ENCODE results near the gene SLC35D3. TPM values are rescaled to one million over a fixed set of nuclear protein-coding genes. Genes with fewer than 3 reads are reported as not detected.
"Not testable (repeated sequence)": the region's sequence is repeated elsewhere in the genome, so short reads cannot be mapped to it uniquely, and the experiment has no call there.

SLC35D3 gene
- total RNA-seq, 2 experiments from 2014 or later: not detected

DNA sequence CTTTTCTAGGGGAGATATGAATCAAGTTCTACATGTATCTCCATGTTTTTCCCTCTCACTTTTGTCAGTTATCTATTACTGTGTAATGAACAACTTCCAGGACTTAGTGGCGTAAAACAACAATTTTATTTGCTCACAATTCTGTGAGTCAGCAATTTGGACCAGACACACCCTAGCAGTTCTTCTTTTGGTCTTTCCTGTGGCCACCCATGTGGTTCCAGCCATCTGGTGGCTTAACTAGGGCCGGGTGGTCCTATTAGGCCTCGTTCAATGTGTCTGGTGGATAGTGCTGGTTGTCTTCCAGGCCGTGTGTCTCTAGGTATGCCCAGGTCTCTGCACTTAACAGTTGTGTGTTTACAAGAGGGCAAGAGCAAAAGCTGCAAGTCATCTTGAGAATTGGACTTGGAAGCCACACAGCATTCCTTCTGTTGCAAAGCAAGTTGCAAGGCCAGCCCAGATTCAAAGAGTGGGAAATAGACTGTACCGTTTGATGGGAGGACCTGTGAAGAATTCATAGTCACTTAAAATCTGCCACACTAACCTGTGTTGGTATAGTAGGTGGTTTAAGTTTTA lies 20.8 kb upstream of the SLC35D3 start:
- H3K27me3 Mint-ChIP-seq: no peaks in the 10 kb centered on the region
- DNase-seq (no peak), ATAC-seq (no peak)
- H3K27ac Mint-ChIP-seq: no peak overlapping the region
- H3K4me3 Mint-ChIP-seq: no peak overlapping the region
- CTCF ChIA-PET: no interaction called here
- peaks cover 16% of the 10 kb centered on the region for H3K36me3 Mint-ChIP-seq
- peaks cover 7% of the 10 kb centered on the region for H3K4me1 Mint-ChIP-seq
- H3K9me3 Mint-ChIP-seq (ENCODE audit: low read depth): no peaks in the 10 kb centered on the region

GRCh38 chr6:136904477-136904876 lies 17.6 kb upstream of the SLC35D3 start:
- H3K27ac Mint-ChIP-seq; ATAC-seq; H3K4me3 Mint-ChIP-seq; H3K27me3 Mint-ChIP-seq; H3K9me3 Mint-ChIP-seq (ENCODE audit: low read depth); H3K4me1 Mint-ChIP-seq; CTCF ChIA-PET; DNase-seq: not testable (repeated sequence)
- H3K36me3 Mint-ChIP-seq: peaks cover 12% of the 10 kb centered on the region

- Mint-ChIP-seq H3K27me3 (peaks cover 14% of the 10 kb centered on the region), H3K4me3 (no peak overlapping the region), H3K9me3 (ENCODE audit: low read depth) (no peaks in the 10 kb centered on the region), H3K4me1 (peaks cover 3% of the 10 kb centered on the region), H3K27ac (no peak overlapping the region), H3K36me3 (peaks cover 8% of the 10 kb centered on the region)
- CTCF ChIA-PET: no interaction called here
- DNase-seq (no peak), ATAC-seq (no peak)
Measured at GRCh38 chr6:136914947-136915346, 7.2 kb upstream of the SLC35D3 start.

DNA sequence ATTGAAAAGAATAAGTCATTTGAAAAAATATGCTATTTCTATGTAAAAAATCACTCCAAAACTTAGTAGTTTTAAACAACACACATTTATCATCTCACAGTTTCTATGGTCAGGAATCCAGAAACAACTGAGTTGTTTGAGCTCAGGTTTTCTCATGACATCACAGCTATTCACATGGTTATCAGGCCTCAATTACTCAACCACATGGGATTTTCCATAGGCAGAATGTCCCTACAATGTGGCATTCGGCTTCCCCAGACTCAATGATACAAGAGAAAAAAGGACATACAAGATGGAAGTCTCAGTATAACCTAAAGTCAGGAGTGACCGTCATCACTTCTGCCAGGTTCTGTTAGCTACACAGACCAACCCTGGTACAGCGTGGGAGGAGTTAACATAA lies 3.4 kb upstream of the SLC35D3 start:
- Mint-ChIP-seq H3K4me3 (no peak overlapping the region), H3K27ac (no peak overlapping the region), H3K9me3 (ENCODE audit: low read depth) (no peaks in the 10 kb centered on the region), H3K4me1 (peaks cover 23% of the 10 kb centered on the region), H3K27me3 (peaks cover 45% of the 10 kb centered on the region), H3K36me3 (no peaks in the 10 kb centered on the region)
- ATAC-seq: no peak
- DNase-seq: no peak
- CTCF ChIA-PET: no interaction called here

GRCh38 chr6:136920216-136920615 lies 1.9 kb upstream of the SLC35D3 start:
- DNase-seq (no peak), ATAC-seq (no peak)
- peaks cover 57% of the 10 kb centered on the region for H3K27me3 Mint-ChIP-seq
- CTCF ChIA-PET: interaction anchor here (0.6 to 1.1 kb wide), 2 partner anchors 17 to 184 kb away, joined by 3 read pairs; no protein-coding TSS in a partner anchor
- no peak overlapping the region for H3K27ac Mint-ChIP-seq
- no peaks in the 10 kb centered on the region for H3K9me3 Mint-ChIP-seq (ENCODE audit: low read depth)
- H3K36me3 Mint-ChIP-seq: no peaks in the 10 kb centered on the region
- H3K4me3 Mint-ChIP-seq: peak overlapping the region; percentile 46
- peaks cover 26% of the 10 kb centered on the region for H3K4me1 Mint-ChIP-seq

DNA sequence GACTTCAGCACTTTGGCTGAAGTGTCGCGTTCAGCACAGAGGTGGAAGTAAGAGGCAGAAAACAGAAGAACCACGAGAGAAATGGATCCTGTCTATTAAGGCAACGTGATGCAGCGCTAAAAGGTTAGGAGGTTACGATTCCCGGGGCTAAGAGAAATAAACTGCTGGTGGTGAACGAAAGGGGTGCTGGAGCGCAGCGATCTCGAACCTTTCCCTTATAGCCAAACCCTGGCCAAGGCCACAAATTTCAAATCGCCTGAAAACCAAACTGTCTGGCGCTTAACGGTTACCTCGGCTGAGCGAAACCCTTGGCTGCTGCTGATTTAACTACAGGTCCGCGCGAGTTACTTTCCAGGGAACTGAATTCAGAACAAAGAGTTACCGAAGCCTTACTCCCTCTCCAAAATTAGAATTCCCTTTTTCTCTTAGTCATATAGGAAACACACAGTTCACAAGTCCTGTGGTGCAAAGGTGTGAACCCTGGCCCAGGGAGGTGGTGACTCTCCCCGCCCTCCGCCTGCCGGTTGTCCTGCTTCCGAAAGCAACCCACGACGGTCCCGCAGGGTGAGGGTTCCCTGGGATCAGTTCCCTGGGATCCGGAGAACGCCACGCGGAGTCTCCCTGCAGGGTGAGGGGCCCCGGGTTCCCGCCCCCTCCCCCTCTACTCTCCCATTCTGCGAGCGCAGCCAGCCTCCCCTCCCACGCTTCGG lies 1.3 kb upstream of the SLC35D3 start:
- peaks cover 60% of the 10 kb centered on the region for H3K27me3 Mint-ChIP-seq
- H3K4me1 Mint-ChIP-seq: peaks cover 26% of the 10 kb centered on the region
- peak; percentile 24 for ATAC-seq
- H3K36me3 Mint-ChIP-seq: no peaks in the 10 kb centered on the region
- H3K9me3 Mint-ChIP-seq (ENCODE audit: low read depth): no peaks in the 10 kb centered on the region
- peak overlapping the region; percentile 46 for H3K4me3 Mint-ChIP-seq
- no peak overlapping the region for H3K27ac Mint-ChIP-seq
- CTCF ChIA-PET: interaction anchor here (1.0 to 2.1 kb wide), 3 partner anchors 77 to 276 kb away, joined by 3 to 9 read pairs (median 3); no protein-coding TSS in a partner anchor
- DNase-seq: no peak

- no peak for DNase-seq
- H3K27ac Mint-ChIP-seq: no peak overlapping the region
- no peaks in the 10 kb centered on the region for H3K36me3 Mint-ChIP-seq
- H3K9me3 Mint-ChIP-seq (ENCODE audit: low read depth): no peaks in the 10 kb centered on the region
- H3K27me3 Mint-ChIP-seq: peaks cover 64% of the 10 kb centered on the region
- CTCF ChIA-PET: interaction anchor here (0.8 to 2.1 kb wide), 4 partner anchors 13 to 277 kb away, joined by 3 to 9 read pairs (median 3); no protein-coding TSS in a partner anchor
- H3K4me3 Mint-ChIP-seq: peak overlapping the region; percentile 46
- peak; percentile 25 for ATAC-seq
- peaks cover 26% of the 10 kb centered on the region for H3K4me1 Mint-ChIP-seq
Measured at GRCh38 chr6:136921381-136921935, 643 bp upstream of the SLC35D3 start.

DNA sequence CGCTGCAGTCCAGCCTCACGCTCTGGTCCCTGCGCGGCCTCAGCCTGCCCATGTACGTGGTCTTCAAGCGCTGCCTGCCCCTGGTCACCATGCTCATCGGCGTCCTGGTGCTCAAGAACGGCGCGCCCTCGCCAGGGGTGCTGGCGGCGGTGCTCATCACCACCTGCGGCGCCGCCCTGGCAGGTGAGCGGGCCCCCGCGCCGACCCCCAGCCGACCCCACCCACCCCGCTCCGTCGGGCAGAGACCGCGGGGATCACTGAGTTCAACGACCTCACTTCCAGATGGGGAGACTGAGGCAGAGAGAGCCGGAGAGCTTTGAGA lies 545 bp downstream of the SLC35D3 start:
- H3K4me1 Mint-ChIP-seq: peaks cover 26% of the 10 kb centered on the region
- peaks cover 64% of the 10 kb centered on the region for H3K27me3 Mint-ChIP-seq
- no peaks in the 10 kb centered on the region for H3K36me3 Mint-ChIP-seq
- no peak for DNase-seq
- no peaks in the 10 kb centered on the region for H3K9me3 Mint-ChIP-seq (ENCODE audit: low read depth)
- no peak overlapping the region for H3K27ac Mint-ChIP-seq
- CTCF ChIA-PET: interaction anchor here (0.6 to 2.1 kb wide), 4 partner anchors 77 to 415 kb away, joined by 3 to 9 read pairs (median 4); no protein-coding TSS in a partner anchor
- ATAC-seq: peak; percentile 17
- H3K4me3 Mint-ChIP-seq: peak overlapping the region; percentile 73

- no peak overlapping the region for H3K27ac Mint-ChIP-seq
- H3K9me3 Mint-ChIP-seq (ENCODE audit: low read depth): no peaks in the 10 kb centered on the region
- CTCF ChIA-PET: interaction anchor here (1.8 to 2.1 kb wide), 2 partner anchors 78 to 278 kb away, joined by 5 to 9 read pairs; no protein-coding TSS in a partner anchor
- H3K4me1 Mint-ChIP-seq: peaks cover 26% of the 10 kb centered on the region
- DNase-seq (no peak), ATAC-seq (no peak)
- peak overlapping the region; percentile 9 for H3K4me3 Mint-ChIP-seq
- H3K36me3 Mint-ChIP-seq: no peaks in the 10 kb centered on the region
- peaks cover 64% of the 10 kb centered on the region for H3K27me3 Mint-ChIP-seq
Measured at GRCh38 chr6:136923116-136923953, 1.2 kb downstream of the SLC35D3 start.

- peaks cover 26% of the 10 kb centered on the region for H3K4me1 Mint-ChIP-seq
- H3K9me3 Mint-ChIP-seq (ENCODE audit: low read depth): no peaks in the 10 kb centered on the region
- no peak for DNase-seq
- ATAC-seq: no peak
- no peak overlapping the region for H3K27ac Mint-ChIP-seq
- H3K36me3 Mint-ChIP-seq: no peaks in the 10 kb centered on the region
- CTCF ChIA-PET: interaction anchor here (1.8 kb wide), 1 partner anchor 78 kb away, joined by 5 read pairs; no protein-coding TSS in a partner anchor
- peak overlapping the region; percentile 9 for H3K4me3 Mint-ChIP-seq
- peaks cover 57% of the 10 kb centered on the region for H3K27me3 Mint-ChIP-seq
Measured at GRCh38 chr6:136923954-136924673, 2.0 kb downstream of the SLC35D3 start.

DNA sequence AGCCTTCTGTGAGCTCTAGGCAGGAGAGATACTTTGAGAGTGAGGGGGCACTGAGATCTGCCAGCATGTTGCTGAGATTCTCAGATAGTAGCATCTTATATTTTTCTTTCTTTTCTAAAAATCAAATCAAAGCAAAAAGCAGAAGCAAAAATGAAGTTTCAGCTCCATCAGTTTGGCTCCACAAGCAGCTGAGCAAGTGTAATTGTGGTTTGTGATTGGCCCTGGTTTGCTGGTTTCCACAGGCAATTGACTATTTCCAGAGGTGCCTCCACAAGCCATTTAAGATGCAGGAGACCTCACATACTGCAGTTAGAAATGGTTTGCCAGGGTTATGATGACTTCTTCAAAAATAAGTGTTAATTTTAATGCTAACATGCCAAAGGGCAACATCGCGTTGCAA lies 4.3 kb downstream of the SLC35D3 start:
- CTCF ChIA-PET: no interaction called here
- no peaks in the 10 kb centered on the region for H3K36me3 Mint-ChIP-seq
- peaks cover 38% of the 10 kb centered on the region for H3K27me3 Mint-ChIP-seq
- no peak overlapping the region for H3K4me3 Mint-ChIP-seq
- no peak for DNase-seq
- peaks cover 10% of the 10 kb centered on the region for H3K4me1 Mint-ChIP-seq
- H3K9me3 Mint-ChIP-seq (ENCODE audit: low read depth): no peaks in the 10 kb centered on the region
- no peak for ATAC-seq
- H3K27ac Mint-ChIP-seq: no peak overlapping the region

DNA sequence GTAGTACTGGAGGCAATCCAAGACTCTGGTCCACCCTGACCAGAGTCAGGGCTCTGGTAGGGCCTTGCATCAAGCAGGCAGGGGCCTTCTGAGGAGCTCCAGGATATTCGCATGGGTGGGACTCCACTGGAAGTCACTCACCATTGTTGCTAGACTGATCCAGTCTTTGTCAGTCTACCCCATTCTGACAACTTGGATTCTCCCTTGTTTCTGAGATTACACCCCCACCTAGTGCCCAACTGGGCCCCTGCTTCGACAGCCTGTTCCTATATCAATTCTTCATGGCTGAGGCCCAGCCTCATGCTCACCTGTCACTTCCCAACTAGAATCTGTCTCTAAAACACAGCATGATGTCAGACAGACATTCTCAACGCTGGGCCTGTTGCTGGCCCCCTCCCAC lies 5.2 kb downstream of the SLC35D3 start:
- Mint-ChIP-seq H3K27me3 (peaks cover 33% of the 10 kb centered on the region), H3K9me3 (ENCODE audit: low read depth) (no peaks in the 10 kb centered on the region), H3K4me1 (peaks cover 10% of the 10 kb centered on the region), H3K27ac (no peak overlapping the region), H3K4me3 (no peak overlapping the region), H3K36me3 (no peaks in the 10 kb centered on the region)
- DNase-seq (no peak), ATAC-seq (no peak)
- CTCF ChIA-PET: no interaction called here

- H3K27me3 Mint-ChIP-seq: peaks cover 25% of the 10 kb centered on the region
- no peak overlapping the region for H3K27ac Mint-ChIP-seq
- no peaks in the 10 kb centered on the region for H3K9me3 Mint-ChIP-seq (ENCODE audit: low read depth)
- no peaks in the 10 kb centered on the region for H3K36me3 Mint-ChIP-seq
- CTCF ChIA-PET: no interaction called here
- no peak for ATAC-seq
- no peak for DNase-seq
- H3K4me1 Mint-ChIP-seq: no peaks in the 10 kb centered on the region
- H3K4me3 Mint-ChIP-seq: no peak overlapping the region
Measured at GRCh38 chr6:136930528-136930927, 8.4 kb downstream of the SLC35D3 start.

Data from activated CD8-positive, alpha-beta memory T cell treated with anti-CD3 and anti-CD28 coated beads, Interleukin-2, amount 10 ng/mL, durations not matched to agents 7 days and 5 days (primary cell).